ENCODE measurements around the gene ZBTB12. TPM values are rescaled to one million over a fixed set of nuclear protein-coding genes. Genes with fewer than 3 reads are reported as not detected.

The ZBTB12 gene
- total RNA-seq, 2 experiments from 2014 or later = 17.6 to 20.2 TPM

- Histone ChIP-seq H3K4me3 (ENCODE audit: low read depth, low read length, poor library complexity, severe bottlenecking) (no peak overlapping the region), H3K9me2 (ENCODE audit: insufficient read depth, low read length) (no peaks in the 10 kb centered on the region), H3K27ac (ENCODE audit: low read depth, low read length, poor library complexity, severe bottlenecking) (no peak overlapping the region), H3K79me2 (ENCODE audit: insufficient read depth, low read depth, low read length) (no peaks in the 10 kb centered on the region), H4K20me1 (ENCODE audit: insufficient read depth, low read length) (no peaks in the 10 kb centered on the region), H3K36me3 (ENCODE audit: insufficient read depth, low read length) (no peaks in the 10 kb centered on the region), H3K9me3 (ENCODE audit: low read length) (no peaks in the 10 kb centered on the region), H2AFZ (ENCODE audit: low read length) (no peak overlapping the region), H3K4me2 (ENCODE audit: low read length) (no peak overlapping the region), H3K4me1 (ENCODE audit: insufficient read depth, low read length, poor library complexity, severe bottlenecking) (peaks cover 20% of the 10 kb centered on the region)
- ChIA-PET CTCF (ENCODE audit: unreplicated experiment) (no interaction called here), POLR2A (interaction anchor here (0.9 kb wide), 1 partner anchor 28 kb away, joined by 3 read pairs; no protein-coding TSS in a partner anchor)
- TF ChIP-seq CTCF (conservative IDR thresholded peaks at IDR 0.05; ENCODE audit: low read length) (no peak), EZH2phosphoT487 (IDR thresholded peaks at IDR 0.05; ENCODE audit: borderline replicate concordance, low read depth, low read length) (no peak)
- no TSS peak for BruUV-seq (replicated peaks)
- intact Hi-C loops (cut with micrococcal nuclease; ENCODE audit: unreplicated experiment) = no loop called here
- no peak for DNase-seq (ENCODE audit: low spot score)
These were observed 40.7 kb downstream of the ZBTB12 start for GRCh38 chr6:31861150-31861549.

GRCh38 chr6:31860349-31860748 lies 41.5 kb downstream of the ZBTB12 start:
- no peak for DNase-seq (ENCODE audit: low spot score)
- H3K9me3 ChIP-seq (ENCODE audit: low read length) = no peaks in the 10 kb centered on the region
- ChIA-PET CTCF (ENCODE audit: unreplicated experiment) (no interaction called here), POLR2A (interaction anchor here (0.9 kb wide), 1 partner anchor 28 kb away, joined by 3 read pairs; no protein-coding TSS in a partner anchor)
- H4K20me1 ChIP-seq (ENCODE audit: insufficient read depth, low read length) = no peaks in the 10 kb centered on the region
- H3K9me2 ChIP-seq (ENCODE audit: insufficient read depth, low read length) = no peaks in the 10 kb centered on the region
- H3K4me1 ChIP-seq (ENCODE audit: insufficient read depth, low read length, poor library complexity, severe bottlenecking) = peaks cover 20% of the 10 kb centered on the region
- no peak for TF ChIP-seq EZH2phosphoT487 (IDR thresholded peaks at IDR 0.05; ENCODE audit: borderline replicate concordance, low read depth, low read length)
- no peak for TF ChIP-seq CTCF (conservative IDR thresholded peaks at IDR 0.05; ENCODE audit: low read length)
- intact Hi-C loops (cut with micrococcal nuclease; ENCODE audit: unreplicated experiment) = no loop called here
- no peak overlapping the region for H3K4me2 ChIP-seq (ENCODE audit: low read length)
- no peak overlapping the region for H3K4me3 ChIP-seq (ENCODE audit: low read depth, low read length, poor library complexity, severe bottlenecking)
- no peaks in the 10 kb centered on the region for H3K36me3 ChIP-seq (ENCODE audit: insufficient read depth, low read length)
- H3K27ac ChIP-seq (ENCODE audit: low read depth, low read length, poor library complexity, severe bottlenecking) = no peak overlapping the region
- H2AFZ ChIP-seq (ENCODE audit: low read length) = no peak overlapping the region
- BruUV-seq (replicated peaks) = no TSS peak
- no peaks in the 10 kb centered on the region for H3K79me2 ChIP-seq (ENCODE audit: insufficient read depth, low read depth, low read length)

GRCh38 chr6:31859923-31860322 lies 42.0 kb downstream of the ZBTB12 start:
- Histone ChIP-seq H3K4me2 (ENCODE audit: low read length) (no peak overlapping the region), H3K27ac (ENCODE audit: low read depth, low read length, poor library complexity, severe bottlenecking) (no peak overlapping the region), H4K20me1 (ENCODE audit: insufficient read depth, low read length) (no peaks in the 10 kb centered on the region), H3K9me2 (ENCODE audit: insufficient read depth, low read length) (no peaks in the 10 kb centered on the region), H3K79me2 (ENCODE audit: insufficient read depth, low read depth, low read length) (no peaks in the 10 kb centered on the region), H3K36me3 (ENCODE audit: insufficient read depth, low read length) (no peaks in the 10 kb centered on the region), H2AFZ (ENCODE audit: low read length) (no peak overlapping the region), H3K9me3 (ENCODE audit: low read length) (no peaks in the 10 kb centered on the region), H3K4me1 (ENCODE audit: insufficient read depth, low read length, poor library complexity, severe bottlenecking) (peaks cover 20% of the 10 kb centered on the region), H3K4me3 (ENCODE audit: low read depth, low read length, poor library complexity, severe bottlenecking) (no peak overlapping the region)
- POLR2A ChIA-PET = no interaction called here
- intact Hi-C loops (cut with micrococcal nuclease; ENCODE audit: unreplicated experiment) = no loop called here
- no TSS peak for BruUV-seq (replicated peaks)
- TF ChIP-seq CTCF (conservative IDR thresholded peaks at IDR 0.05; ENCODE audit: low read length) = no peak
- TF ChIP-seq EZH2phosphoT487 (IDR thresholded peaks at IDR 0.05; ENCODE audit: borderline replicate concordance, low read depth, low read length) = no peak
- DNase-seq (ENCODE audit: low spot score) = no peak
- CTCF ChIA-PET (ENCODE audit: unreplicated experiment) = no interaction called here

All from OCI-LY7 (cell line).